SKM-1 treated with dmso at 0.1 percent for 144 hours (cell line): ENCODE data around the gene LDLRAD4.

ENCODE experiments used
- DNase-seq: peaks from one replicate; lab custom pipeline; 2025; ENCODE audit not compliant: unreplicated experiment; lab: John Stamatoyannopoulos, UW

The LDLRAD4 gene

GRCh38 chr18:13227910-13228309 lies 9.3 kb downstream of the LDLRAD4 start:
- DNase-seq = no peak

GRCh38 chr18:13229001-13229671 lies 10.6 kb downstream of the LDLRAD4 start:
- DNase-seq = no peak

DNA sequence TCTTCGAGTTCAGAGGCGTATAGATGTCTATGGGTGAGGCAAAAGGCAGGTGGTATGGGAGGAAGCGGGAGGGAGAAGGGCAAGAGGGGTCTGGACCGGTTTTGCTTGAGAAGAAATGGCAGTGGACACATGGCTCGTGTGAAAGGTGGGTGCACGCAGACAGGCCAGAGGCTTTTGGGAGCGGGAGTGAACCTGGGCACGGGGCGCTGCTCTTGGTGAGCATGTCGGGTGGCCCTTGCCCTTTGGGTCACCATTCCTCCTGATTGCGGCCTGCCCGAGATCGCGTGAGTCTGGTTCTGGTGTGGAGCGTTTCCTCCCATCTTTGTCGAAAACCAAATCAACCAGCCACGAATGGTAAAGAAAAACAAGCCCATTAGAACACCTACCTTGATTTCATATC lies 12.6 kb downstream of the LDLRAD4 start:
- DNase-seq = no peak

- no peak for DNase-seq
Measured at GRCh38 chr18:13232086-13232917, 13.7 kb downstream of the LDLRAD4 start.

DNA sequence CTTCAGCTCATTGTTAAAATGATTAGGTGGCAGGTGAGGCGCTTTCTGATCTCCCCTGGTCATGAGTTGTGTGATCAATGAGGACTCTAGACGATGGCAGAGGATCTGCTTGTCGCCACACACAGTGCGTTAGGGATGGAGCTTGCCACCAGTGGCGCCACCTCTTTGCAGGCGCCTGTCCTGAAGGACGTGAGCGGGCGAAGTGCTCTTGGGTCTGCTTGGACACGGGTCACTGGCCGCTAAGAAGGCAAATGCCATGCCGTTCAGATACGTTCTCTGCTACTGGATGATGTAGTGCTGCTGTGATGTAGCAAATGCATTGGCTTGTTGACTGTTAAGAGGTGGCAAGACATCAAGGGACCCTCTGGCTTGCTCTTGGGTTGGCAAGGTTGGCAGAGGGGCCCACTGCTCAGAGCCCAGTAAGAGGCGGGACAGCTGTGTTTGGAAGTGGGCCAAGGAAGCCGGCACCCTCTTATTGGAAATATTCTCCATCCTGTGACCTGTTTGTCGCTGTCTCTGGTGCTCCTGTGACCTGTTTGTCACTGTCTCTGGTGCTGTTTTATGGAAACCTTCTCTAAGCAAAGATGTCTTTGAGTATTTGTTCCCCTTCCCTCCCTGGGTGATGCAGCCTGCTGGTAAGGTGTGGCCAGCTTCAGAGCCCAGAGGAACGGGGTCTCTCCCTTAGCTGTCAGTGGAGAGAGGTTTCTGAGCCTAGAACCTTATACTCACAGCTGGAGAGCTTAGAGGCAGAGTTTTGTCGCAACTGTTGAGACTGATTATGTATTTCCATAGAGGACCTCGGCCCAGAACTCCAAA lies 14.6 kb downstream of the LDLRAD4 start:
- DNase-seq = no peak

DNA sequence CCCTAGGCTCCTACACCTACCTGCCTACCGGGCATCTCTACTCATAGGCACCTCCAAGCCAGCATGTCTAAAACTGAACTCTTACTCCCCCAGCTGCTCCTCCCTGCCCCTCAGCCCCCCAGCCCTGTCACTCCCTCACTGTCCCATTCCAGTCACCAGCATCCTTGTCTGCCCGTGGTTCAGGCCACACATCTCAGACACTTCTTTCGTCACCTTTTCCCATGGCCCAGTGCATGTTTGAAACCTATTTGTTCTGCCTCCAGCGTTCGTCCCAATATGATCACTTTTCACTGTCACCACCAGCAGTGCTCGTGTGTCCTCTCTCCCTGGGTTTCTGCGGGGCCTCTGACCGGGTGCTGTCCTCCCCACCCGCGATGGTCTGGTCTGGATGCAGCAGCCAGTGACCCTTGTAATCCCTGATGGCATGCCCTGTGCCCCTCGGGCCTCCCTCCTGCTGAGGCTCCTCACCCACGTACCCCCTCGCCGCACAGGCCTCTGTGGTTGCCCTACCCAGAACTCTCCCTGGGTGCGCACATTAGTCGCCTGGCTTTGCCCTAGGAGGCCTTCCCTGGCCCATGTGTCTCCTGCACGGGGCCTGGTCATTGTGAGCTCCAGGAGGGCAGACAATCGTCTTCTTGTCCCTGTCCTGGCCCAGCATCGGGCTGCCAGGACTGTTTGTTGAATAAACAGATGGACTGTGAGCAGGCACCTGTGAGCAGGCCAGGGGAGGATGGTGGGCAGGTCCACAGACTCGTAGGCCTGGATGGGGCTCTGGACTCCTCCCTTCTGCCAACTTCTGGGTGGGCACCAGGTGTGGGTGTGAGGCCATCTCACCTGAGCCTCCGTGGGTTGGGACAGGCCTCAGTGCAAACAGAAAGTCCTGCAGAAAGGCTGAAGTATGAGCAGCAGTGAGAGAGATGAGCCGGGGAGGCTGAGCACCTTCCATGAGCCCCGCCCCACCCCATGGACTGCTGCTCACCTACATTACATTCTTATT lies 15.5 kb downstream of the LDLRAD4 start:
- no peak for DNase-seq

- DNase-seq = no peak
Measured at GRCh38 chr18:13235421-13235831, 16.9 kb downstream of the LDLRAD4 start.

DNA sequence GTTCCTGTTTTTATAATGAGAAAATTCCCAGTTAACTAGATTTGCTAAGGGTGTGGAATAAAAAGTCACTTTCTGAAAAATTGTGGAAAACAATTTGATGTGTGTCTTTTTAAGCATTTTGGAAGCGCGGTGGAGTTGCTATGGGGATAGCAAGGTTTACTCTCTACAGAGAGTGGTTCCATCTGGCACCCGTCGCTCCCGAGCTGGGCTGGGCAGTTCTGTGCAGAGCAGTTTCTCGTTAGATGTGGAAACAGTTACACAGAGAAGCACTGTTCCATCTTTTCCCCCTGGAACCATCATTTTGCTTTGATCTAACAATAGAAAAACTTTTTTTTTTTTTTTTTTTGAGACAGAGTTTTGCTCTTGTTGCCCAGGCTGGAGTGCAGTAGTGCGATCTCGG lies 17.4 kb downstream of the LDLRAD4 start:
- no peak for DNase-seq

GRCh38 chr18:13236411-13236810 lies 17.9 kb downstream of the LDLRAD4 start:
- DNase-seq = no peak

- no peak for DNase-seq
Measured at GRCh38 chr18:13237073-13237472, 18.5 kb downstream of the LDLRAD4 start.

DNA sequence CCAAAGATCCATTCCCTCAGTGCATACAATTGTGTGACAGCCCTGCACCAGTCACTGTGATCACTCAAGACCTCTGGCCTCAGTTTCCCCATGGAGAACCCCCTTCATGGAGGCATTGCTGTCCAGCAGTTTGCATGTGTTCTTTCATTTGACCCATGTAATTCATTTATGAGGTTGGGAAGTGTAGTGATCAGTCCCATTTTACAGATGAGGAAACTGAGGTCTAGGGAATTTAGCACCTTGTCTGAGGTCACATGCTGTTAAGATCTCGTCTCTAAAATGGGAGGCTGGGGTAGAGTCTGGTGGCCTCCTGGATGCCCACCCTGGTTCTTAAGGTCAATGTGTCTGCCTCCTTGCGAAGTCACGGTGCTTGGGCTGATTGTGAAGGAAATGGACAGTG lies 19.1 kb downstream of the LDLRAD4 start:
- no peak for DNase-seq

GRCh38 chr18:13239171-13239956 lies 20.8 kb downstream of the LDLRAD4 start:
- DNase-seq = no peak

DNA sequence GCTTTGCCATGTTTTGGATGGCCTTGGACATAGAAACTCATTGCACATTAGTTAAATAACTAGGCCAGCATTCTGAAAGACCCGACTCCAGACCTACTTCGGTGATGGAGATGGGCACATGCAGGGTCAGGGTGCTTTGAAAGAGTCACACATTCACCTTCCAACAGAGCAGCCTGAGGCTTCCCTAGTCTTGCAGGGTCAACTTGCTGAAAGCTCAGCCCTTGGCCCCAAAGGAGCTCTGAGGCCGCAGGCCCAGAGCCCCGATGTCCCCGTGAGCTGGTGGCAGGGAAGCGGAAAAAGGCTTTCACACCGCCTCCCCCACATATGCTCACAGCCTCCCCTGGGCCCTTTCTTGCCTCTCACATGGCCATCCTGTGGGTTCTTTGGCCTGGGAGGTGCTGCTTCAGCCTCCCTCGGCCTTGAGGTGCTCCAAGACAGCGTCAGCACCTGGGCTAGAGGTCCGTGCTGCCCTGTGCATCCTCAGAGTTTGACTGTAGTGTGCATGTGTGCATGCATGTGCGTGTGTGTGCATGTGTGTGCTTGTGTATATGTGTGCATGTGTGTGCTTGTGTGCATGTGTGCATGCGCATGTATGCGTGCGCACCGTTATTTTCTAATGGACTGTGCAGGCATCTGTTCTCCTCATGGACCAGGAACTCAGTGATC lies 21.6 kb downstream of the LDLRAD4 start:
- no peak for DNase-seq

DNA sequence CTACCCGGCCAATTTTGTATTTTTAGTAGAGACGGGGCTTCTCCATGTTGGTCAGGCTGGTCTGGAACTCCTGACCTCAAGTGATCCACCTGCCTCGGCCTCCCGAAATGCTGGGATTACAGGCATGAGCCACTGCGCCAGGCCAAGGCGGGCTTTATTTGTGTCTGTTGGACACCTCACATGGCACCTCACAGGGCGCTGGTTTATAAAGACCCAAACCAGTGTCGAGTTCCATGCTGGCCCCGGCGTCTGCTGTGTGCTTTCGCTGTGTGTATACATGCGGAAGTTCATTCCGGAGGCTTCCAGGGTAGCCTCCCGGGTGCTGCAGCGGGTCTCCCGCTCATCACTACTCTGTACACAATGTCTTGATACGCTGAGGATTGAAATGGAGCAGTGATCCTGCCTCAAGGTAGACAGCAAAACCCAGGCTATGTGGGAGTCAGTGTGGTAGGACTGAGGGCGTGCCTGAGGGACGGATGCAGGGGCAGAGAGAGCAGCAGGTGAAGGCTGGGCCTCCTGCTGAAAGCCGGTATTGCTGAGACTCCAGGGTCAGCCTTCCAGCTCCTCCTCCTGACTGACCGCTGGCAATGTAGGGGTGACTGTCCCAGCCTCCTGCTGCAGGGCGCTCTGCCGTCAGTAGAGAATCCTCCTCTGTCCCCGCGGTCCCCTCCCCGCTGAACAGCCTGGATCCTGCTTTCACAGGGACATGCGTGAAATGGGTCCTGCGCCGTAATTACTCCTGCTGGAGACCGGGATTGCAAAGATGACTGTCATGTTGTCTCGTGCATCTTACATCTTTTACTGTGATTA lies 22.7 kb downstream of the LDLRAD4 start:
- DNase-seq = no peak

- DNase-seq = no peak
Measured at GRCh38 chr18:13241893-13242175, 23.3 kb downstream of the LDLRAD4 start.

DNA sequence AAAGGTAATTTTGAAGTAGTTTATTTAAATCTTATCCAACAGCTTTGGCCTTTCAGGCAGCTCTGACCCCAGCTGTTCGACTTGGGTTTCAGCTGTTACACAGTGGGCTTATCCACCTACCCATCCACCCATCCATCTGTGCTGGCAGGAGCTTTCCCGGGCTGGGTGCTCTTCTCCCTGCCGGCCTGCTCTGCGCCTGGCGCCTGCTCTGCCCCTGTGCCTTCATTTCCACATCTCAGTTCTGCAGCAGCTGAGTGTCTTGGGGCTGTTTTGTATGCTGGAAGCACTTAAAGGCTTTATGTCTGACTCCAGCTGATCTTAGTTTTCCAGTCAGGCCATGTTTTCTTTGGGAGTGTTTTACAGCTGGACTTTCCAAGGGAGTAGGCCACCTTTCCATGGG lies 24.2 kb downstream of the LDLRAD4 start:
- DNase-seq = no peak

DNA sequence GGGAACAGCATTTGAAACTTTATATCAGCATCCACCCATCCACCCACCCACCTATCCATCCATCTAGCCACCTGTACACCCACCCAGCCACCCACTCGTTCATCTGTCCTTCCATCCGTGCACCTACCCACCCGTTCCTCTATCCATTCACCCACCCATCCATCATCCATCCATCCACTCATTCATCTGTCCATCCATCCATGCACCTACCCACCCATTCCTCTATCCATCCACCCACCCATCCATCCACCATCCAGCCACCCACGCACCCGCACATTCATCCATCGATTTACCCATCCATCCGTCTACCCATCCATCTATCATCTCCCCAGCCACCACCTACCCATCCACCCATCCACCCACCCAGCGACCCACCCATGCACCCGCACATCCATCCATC lies 24.8 kb downstream of the LDLRAD4 start:
- no peak for DNase-seq

GRCh38 chr18:13244135-13244534 lies 25.6 kb downstream of the LDLRAD4 start:
- DNase-seq = no peak
